ENCODE measurements around the gene STARD5.

GRCh38 chr15:81334768-81335435 is 11.0 kb upstream of the STARD5 start:
- TF ChIP-seq CTCF (IDR thresholded peaks at IDR 0.05) (no peak), POLR2A (IDR thresholded peaks at IDR 0.05) (no peak), EP300 (IDR thresholded peaks at IDR 0.05) (no peak)
